Endometrial microvascular endothelial cells (primary cell): ENCODE data around the gene LIMCH1. TPM values are rescaled to one million over a fixed set of nuclear protein-coding genes. Genes with fewer than 3 reads are reported as not detected.
"Not testable (repeated sequence)": the region's sequence is repeated elsewhere in the genome, so short reads cannot be mapped to it uniquely, and the experiment has no call there.

Source experiments
- in situ Hi-C: cut with HindIII; loops from 2 replicates; pipeline ENCODE4 v1.10.0; 2017; ENCODE audit warnings: low sequenced_read_pairs, low pct_unique_long_range_greater_than_20kb; ENCODE audit errors: inconsistent ontology term
- total RNA-seq: library from RNA; depleted of rRNA; stranded (reverse); fragments of >200 nt; gene quantifications from one replicate; pipeline ENCODE4 v1.2.3, GENCODE V29; 2015; ENCODE audit errors: inconsistent ontology term

LIMCH1 gene, protein sequence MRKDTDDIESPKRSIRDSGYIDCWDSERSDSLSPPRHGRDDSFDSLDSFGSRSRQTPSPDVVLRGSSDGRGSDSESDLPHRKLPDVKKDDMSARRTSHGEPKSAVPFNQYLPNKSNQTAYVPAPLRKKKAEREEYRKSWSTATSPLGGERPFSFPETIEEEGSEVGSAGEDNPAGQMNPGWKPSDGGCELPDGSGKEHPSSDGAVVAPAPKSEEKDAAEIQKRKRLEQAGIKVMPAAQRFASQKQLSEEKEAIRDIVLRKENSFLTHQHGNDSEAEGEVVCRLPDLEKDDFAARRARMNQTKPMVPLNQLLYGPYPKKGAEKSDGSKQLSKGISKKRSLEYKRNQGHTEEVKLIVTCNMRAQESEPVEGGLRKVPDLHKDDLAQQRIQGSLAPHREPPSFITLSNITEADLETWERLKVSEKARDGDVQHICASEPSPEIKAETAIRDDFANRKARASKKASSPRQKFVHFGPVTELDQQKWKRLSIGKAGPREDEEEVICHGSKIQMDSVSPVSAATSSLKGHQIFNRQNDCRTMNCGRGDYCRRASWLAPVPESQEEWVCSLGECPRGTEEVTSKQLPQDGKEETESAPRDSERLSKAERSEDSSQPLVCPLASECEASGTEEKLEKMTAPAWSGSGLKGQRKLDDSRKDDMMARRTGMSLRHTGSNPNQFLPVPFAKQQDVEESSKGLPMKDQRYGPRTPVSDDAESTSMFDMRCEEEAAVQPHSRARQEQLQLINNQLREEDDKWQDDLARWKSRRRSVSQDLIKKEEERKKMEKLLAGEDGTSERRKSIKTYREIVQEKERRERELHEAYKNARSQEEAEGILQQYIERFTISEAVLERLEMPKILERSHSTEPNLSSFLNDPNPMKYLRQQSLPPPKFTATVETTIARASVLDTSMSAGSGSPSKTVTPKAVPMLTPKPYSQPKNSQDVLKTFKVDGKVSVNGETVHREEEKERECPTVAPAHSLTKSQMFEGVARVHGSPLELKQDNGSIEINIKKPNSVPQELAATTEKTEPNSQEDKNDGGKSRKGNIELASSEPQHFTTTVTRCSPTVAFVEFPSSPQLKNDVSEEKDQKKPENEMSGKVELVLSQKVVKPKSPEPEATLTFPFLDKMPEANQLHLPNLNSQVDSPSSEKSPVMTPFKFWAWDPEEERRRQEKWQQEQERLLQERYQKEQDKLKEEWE (N-terminal part only)
- 5.8 TPM for total RNA-seq

DNA sequence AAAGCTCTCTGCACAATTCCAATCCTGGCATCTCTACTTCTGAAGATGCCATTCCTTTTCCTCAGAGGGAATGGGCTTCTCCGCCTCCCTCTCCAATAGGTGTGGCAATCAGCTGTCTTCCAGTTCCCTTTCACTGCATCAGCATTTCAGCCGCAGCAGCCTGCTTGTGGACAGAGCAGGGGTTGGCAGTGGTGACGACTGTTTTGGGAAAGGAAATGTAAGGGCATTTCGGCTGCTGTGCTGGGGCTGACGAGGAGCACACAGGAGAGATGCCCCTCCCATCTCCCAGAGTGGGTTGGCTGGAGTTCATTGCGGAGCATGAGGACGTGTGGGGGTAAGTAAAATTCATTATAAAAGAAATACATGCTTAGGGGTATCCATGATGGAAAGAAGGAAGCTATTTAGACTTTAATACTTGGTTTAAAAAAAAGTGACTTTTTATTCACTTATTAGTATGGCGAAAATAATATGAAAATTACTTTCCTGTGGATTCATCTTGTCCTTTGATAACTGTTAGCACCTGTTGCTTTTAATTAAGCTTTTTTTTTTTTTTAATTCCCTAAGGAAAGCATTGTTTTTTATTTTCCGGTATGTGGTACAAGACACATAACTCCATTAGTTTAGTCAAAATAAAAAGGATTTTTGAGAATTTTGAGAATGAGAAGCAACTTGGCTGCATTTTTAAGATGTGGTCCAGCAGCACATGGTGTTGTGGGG is at the start of gene LIMCH1:
LIMCH1 (plus strand) TSS at position 141 of the 717 bp plus-strand sequence. CDS start 67,839 bp downstream, outside the sequence.
- in situ Hi-C loops: loop anchor here (25.0 kb wide), 1 partner anchor 99 kb away; no protein-coding TSS in a partner anchor

DNA sequence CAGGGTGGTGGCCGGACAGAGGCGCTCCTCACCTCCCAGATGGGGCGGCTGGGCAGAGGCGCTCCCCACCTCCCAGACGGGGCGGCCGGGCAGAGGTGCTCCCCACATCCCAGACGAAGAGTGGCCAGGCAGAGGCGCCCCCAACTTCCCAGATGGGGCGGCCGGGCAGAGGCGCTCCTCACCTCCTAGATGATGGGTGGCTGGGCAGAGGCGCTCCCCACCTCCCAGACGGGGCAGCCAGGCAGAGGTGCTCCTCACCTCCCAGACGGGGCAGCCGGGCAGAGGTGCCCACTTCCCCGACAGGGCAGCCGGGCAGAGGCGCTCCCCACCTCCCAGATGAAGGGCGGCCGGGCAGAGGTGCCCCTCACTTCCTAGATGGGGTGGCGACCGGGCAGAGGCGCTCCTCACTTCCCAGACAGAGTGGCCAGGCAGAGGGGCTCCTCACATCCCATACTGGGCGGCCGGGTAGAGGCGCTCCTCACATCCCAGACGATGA is 46.8 kb upstream of the LIMCH1 start:
- in situ Hi-C loops: not testable (repeated sequence)

DNA sequence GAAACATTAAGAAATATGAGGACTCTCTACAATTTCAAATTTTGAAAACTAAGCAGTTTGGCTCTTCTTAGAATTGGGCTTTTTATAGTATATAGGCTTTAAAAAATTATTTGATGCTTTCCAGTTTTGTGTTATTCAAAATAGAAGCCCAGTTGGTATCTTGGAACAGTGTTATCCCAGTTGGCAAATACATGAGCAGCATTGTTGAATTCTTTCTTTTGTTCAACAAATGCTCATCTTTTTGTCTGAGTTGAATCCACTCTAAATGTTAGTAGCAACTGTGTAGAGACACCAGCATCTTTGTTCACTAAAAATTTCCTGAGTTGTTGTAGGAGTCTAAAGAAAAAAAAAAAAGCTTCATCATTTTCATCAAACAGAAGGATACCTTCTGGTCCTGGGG is 41.0 kb upstream of the LIMCH1 start:
- in situ Hi-C loops: no loop called here

DNA sequence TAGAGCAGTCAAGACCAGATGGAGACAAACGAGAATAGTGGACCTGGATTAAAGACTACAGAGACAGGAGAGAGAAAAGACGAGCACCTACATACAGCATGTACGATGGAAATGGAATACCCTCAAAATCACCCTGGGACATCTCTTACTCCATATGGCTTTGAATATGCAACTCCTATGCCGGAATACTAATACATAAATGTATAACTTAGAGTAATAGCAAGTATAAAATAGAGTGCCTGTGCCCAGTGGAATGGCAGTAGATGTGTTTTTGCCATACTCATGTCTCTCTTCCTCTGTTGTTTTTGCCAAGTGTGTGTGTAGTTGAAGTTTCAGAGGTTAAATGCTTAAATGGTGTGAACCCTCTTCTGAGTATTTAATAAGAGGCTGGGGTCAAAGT is 39.8 kb upstream of the LIMCH1 start:
- in situ Hi-C loops: no loop called here

DNA sequence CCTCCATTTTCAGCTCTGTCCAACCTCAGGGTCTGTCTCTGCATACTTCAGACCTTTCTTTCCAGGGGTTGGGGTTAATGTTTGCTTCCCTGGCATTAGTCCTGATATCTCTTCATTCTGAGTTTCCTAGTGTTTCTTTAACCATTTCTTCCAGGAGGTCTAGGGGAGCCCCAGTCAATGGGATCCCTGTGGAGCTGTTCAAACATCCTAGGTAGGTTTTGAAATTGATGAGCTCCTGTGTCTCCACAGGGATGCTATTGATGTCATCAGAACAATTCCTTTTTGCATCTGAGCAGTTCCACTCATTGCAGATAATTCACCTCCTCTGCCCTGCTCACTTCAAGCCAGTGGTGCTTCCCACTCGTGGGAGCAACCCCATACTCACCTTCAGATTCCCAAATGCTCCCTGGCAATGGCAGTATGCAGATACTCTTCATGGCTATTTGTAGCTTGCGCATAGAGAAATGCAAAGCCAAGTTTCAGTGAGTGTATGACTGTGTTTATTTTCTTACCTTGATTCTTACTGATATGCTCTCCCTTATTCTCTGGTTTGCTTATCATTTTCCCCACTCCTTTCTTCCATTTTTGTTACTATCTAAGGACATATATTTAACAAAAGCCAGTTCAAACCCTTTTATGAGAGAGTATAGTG is 33.7 kb upstream of the LIMCH1 start:
- in situ Hi-C loops: no loop called here

DNA sequence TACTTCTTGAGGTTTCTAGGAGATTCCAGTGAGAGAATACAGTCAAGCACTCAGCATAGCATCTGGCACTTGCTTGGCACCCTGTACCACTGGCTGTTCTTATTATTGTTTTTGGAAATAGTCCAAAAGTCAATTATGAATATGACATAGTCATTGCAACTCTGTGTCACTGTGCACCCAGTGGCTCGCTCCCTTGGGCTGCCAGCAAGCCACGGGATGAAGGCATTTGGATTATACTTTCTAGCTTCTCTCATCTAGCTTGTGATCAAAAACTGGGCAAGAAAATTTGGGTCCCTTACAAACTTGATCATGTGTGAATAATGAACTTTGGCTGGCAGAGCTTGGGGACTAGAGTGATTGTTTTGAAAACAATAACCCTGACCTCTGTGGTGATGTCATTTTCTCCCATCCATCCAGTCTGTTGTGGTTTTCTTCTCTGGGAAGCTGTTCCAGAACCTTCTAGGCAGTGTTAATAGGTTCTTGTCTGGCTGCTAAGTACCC is 32.7 kb upstream of the LIMCH1 start:
- in situ Hi-C loops: no loop called here

DNA sequence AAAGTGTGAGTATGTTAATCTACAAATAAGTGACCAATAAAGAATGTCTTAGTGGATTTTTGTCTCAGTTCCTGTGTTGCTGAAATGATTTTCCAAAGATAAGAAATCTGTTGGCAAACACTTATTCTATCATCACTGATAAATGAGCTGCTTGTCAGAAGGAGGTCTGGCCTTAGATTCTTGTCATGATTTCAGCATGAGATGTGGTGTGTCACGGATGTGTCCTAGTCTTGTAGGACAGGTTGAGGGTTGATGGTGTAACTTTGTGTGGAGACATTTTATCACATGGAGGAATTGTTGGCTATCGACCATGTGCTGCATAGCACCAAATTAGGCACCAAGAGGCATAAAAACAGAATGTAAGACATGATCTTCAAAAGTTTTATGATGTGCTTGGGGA is 31.8 kb upstream of the LIMCH1 start:
- in situ Hi-C loops: no loop called here

DNA sequence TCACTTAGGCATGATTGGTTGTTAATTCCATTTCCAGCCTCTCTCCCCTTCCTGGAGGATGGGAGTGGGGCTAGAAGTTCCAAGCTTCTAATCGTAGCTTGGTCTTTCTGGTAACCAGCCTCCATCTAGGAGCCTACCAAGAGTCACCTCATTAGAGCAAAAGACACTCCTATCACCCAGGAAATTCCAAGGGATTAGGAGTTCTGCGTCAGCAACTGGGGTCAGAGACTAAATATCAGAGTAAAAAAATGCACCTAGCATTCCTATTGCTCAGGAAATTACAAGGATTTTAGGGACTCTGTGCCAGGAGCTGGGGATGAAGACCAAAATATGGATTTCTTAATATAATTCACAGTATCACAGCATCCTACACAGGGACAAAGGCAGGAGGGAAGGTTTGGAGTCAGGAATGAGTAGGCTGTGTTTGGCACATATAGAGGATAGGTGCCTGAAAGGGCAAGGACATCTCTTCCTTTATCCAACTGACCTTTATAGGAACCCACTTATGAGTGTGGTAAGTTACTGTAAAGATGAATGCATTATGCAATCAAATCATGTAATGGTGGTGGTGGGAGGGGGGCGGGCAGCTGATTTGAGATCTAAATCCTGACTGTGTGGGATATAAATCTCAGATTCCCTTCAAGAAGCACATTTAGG is 30.5 kb upstream of the LIMCH1 start:
- in situ Hi-C loops: no loop called here

DNA sequence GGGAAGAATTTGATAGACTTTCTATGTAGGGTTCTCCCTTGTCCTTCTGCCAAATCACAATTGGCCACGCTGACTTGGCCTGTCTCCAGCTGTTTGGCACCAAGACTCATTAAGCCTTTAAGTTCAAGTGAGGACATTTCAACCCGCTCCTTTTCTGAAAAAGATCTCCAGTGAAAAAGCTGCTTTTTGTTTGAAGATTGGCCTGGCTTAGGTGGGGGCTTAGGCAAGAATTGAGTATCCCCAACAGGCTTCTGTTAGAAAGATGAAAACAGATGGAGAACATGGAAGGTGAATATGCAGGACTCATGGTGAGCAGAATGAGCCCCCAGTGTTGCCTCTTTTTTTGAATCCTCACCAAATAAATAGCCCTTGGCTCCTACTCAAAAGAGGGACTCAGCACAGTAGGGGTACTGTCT is 28.5 kb upstream of the LIMCH1 start:
- in situ Hi-C loops: no loop called here

DNA sequence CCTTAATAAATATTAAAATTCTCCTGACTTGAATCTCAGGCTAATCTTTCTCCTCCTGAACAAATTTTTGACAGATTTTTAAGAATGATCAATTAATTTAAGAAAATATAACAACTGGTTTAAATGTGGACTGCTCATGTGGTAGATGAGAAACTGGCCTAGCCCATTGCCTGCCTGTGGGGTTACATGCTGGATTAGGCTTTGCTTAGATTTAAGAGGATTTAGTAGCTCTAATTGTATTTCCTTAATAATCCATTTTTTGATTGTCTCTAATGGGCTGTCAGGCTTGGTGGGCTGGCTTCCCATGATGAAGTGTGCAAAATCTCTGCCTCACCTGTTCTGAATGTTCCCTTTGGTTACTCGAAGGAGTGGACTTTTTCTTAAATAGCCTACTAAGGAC is 27.8 kb upstream of the LIMCH1 start:
- in situ Hi-C loops: no loop called here

DNA sequence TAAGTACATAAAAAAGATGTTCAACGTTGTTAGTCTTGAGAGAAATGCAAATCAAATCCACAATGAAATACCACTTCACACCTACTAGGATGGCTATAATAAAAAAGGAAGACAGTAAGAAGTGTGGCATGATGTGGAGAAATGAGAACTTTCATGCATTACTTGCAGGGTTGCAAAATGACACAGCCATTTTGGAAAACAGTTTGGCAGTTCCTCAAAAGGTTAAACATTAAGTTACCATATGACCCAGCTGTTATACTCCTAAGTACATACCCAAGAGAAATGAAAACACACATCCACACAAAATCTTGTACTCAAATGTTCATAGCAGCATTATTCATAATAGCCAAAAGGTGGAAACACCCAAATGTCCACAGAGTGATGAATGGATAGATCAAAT is 25.8 kb upstream of the LIMCH1 start:
- in situ Hi-C loops: no loop called here

DNA sequence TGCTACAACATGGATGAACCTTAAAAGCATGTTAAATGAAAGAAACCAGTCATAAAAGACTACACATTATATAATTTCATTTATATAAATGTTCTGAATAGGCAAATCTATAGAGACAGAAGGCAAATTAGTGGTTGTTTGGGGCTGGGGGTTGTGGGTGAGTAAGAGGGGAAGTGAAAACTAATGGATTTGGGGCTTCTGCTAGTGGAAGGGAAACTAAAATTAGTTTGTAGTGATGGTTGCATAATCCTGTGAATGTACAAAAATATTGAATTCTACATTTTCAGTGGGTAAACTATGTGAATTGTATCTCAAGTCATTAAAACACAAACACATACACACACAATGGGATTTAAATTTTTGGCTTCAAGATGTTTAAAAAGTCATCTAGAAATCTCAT is 25.4 kb upstream of the LIMCH1 start:
- in situ Hi-C loops: no loop called here

DNA sequence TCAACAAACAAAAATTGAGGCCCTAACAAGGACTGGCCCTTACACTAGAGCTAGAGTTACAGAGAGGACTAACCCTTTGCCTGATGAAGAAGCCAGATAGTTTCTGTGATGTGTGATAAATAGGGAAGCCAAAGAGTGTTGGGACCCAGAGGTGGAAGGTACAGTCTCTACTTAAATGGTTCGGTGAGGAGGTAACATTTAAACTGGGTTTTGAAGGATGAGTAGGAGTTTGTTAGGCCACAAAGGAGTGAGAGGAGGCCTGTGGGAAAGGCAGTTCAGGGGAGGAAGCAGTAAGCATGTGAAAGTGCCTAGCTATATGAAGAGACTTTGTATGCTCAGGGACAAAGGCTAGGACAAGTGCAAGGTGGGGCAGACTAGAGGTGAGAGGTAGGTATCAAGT is 23.8 kb upstream of the LIMCH1 start:
- in situ Hi-C loops: no loop called here

DNA sequence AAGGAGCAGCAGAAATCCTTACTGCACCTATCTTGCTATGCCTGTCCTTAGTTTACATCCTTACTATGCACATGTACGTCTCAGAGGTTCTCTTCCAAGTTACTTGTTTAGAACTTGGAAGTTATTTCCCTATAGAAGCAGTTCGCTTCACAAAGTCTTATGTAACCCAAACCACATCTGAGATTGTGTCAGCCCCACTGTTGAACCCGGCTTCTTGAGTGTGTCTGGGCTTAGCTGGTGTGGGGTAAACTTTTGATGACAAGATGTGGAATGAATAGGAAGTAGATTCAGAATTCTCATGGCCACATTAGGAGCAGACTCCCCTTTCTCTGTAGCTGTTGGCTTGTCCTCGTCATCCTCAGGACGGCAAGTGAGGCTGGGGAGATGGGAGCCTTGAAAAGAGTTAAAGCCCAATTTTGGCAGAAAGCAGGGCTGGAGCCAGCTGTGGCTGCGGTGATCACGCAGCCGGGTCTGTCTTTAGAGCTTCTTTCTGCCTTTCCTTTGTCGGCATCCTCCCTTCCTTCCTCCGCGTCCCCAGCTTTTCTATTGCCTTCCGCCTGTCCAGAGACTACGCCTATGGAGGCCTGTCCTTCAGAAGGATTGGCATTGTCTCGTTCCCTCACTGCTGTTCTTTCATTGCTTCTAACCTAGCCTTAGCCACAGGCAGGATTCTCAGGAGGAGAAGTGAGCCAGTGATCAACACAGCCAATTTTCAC is 23.0 kb upstream of the LIMCH1 start:
- in situ Hi-C loops: no loop called here

DNA sequence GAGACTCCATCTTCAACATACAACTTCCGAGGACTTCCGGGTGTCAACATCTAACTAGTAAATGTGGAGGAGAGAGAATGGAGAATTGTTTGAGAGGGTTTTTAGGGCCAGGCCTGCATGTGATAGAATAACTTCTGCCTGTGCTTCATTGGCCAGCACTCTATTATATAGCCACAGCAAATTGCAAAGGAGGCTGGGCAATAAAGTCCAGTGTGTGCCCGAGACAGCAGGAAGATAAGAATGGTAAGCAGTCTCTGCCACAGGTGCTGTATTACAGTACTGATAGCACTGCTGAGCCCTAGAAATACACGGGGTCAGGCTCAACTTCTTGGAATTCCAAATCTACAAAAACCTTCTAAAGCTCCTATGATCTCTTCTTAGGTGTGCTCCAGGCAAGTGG is 20.8 kb upstream of the LIMCH1 start:
- in situ Hi-C loops: no loop called here

DNA sequence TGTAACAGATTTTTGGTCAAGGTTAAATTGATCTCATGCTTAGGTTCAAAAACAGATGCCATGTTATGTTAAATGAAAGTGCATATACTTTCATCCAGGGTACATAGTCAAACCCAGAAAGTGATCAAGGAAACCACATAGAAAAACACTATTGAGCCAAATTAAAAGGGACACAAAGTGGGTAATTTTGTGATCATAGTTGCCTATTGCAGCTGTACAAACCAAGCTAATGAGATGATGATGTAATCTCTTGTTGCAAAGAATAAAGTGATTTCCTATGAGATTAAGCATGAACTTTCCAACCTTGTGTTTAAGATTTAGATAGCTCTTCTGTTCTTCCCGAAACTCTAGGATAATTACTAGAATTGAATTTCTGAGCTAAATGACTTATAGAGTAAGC is 20.2 kb upstream of the LIMCH1 start:
- in situ Hi-C loops: no loop called here

DNA sequence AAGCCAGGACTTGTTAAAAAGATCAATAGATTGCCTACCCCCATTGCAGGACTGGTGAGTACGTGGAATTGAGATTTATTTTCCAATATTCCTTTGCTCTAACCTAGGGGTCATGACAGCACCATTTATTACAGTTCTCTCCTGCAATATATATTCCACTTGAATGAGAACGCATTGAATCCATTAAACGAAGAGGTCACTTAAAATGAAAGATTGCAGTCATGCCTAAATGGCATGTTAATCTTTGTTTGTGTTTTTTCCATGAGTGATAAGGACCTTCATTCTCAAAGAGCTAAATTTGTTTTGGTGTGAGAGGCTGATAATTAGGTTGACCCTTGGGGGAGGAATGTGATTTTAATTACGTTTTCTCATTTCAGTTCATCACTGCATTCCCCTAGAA is 13.5 kb upstream of the LIMCH1 start:
- in situ Hi-C loops: no loop called here
